Endothelial cell of hepatic sinusoid (primary cell): ENCODE results near the gene ARHGAP4.

Experiments used
- in situ Hi-C: cut with HindIII; loops from 2 replicates; pipeline ENCODE4 v1.10.0; 2017; ENCODE audit warnings: low sequenced_read_pairs

The ARHGAP4 gene

GRCh38 chrX:153884136-153884535 is 41.9 kb downstream of the ARHGAP4 start:
- in situ Hi-C loops, result no loop called here

DNA sequence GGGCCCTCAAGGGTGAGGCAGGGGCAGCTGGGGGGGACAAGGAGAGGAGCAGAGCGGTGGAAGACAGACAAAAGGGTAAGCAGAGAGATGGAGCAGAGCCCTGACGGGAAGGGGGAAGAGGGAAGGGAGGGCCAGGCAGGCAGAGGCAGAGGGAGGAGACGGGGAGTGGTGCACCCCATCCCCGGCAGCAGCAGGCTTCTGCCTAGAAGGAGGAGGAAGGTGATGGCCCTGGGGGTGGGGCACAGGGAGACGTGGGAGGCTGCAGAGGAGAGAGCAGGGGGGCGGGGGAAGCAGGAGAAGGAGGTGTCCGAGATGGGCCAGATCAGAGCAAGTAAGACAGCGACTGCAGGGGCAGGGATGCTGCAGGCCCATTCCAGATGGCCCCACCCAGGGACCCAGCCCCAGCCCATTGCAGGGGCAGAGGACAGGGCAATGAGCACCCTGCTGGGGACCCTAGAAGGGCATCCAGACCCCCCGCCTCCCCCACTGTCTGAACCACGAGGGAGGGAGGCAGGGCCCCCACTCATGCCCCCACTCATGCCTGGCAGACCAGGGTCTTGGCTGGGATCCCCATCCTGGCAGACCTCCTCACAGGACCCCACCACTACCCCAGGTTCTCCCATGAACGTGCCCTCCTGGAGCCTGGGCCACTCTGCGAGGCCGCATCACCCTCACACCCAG is 42.8 kb downstream of the ARHGAP4 start:
- in situ Hi-C loops, result no loop called here

GRCh38 chrX:153882557-153882956 is 43.5 kb downstream of the ARHGAP4 start:
- in situ Hi-C loops, result no loop called here

- in situ Hi-C loops, result no loop called here
Measured at GRCh38 chrX:153882086-153882498, 44.0 kb downstream of the ARHGAP4 start.

DNA sequence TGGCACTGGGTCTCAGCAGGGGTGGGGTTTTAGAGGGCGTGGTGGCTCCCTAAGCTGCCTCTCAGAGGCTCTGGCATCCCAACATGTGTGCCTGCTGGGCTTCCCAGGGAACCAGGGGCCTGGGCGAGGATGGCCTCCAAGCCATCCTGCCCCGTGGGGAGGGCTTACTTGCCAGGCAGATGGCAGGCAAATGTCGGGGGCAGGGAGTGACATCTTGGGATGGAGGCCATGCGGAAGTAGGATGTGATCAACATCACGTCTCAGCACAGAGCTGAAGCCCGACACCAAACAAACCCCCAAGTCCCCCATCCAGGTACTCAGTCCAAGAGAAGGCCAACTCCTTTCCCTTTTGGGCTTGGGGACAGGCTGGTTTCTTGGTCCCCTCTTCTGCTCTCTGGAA is 44.8 kb downstream of the ARHGAP4 start:
- in situ Hi-C loops, result no loop called here

DNA sequence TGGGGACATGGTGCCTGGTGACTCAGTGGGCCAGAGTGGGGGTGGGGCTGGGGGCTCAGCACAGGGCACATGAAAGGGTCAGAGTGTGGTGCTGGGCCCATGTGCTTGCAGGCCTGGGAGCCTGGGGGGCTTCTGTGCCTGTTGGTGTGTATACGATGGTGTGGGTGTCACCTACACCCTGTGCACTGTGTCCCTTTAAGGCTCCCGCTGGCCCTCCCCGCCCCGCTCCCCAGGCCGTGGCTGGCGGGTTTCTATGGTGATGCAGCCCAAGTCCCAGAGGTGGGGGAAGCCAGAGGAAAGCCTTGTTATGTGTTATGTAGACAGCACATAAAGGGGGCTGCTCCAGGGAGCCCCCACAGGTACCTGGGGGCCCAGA is 45.6 kb downstream of the ARHGAP4 start:
- in situ Hi-C loops, result no loop called here

DNA sequence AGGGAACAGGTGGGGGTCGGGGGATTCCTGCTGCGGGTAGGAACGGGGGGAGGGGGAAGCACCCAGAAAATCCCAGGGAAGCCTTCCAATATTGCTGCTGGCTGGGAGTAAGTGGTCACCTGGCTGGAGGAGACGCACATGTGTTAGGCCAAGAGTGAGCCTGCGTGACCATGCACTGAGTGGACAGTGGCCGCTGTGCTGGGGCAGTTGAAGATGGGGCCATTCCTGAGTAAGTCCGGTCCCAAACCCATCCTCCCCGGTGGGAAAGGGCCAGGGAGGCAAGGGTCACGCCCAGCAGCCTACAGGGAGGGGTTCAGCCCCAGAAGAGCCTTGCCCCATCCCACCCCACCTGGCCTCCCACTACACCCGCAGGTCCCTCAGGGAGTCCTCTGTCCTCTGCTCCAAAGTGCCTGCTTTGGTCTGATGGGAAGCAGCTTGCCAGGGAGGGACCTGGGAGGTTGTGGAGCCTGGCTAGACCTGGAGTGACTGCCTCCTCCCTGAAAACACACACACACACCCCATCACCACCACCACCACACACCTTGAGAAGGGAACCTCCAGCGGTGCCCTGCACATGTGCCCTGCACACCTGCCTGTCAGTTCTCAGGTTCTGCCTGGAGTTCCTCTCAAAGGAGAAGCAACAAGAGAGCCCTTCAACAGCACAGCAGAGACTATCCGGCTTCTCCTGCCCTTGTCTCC is 46.2 kb downstream of the ARHGAP4 start:
- in situ Hi-C loops, result no loop called here

- in situ Hi-C loops, result no loop called here
Measured at GRCh38 chrX:153878969-153879653, 47.0 kb downstream of the ARHGAP4 start.

DNA sequence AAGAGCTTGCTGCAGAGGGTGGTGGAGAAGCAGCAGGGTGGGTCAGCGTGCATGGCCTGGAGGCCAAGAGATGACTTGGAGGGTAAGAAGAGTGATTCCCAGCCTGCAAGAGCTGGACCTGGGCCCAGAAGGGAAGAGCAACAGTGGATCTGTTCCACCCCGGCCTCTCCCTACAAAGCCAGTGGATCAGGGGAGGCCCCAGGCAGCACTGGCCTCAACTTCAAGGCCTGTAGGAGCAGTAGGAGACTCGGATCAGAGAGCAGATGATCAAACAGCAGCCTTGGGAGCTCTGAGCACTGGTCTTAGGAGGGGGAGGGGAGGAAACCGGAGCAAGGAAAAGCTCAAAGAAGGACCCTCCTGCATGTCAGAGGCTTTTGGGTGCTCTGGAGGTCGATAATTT is 47.7 kb downstream of the ARHGAP4 start:
- in situ Hi-C loops, result no loop called here

DNA sequence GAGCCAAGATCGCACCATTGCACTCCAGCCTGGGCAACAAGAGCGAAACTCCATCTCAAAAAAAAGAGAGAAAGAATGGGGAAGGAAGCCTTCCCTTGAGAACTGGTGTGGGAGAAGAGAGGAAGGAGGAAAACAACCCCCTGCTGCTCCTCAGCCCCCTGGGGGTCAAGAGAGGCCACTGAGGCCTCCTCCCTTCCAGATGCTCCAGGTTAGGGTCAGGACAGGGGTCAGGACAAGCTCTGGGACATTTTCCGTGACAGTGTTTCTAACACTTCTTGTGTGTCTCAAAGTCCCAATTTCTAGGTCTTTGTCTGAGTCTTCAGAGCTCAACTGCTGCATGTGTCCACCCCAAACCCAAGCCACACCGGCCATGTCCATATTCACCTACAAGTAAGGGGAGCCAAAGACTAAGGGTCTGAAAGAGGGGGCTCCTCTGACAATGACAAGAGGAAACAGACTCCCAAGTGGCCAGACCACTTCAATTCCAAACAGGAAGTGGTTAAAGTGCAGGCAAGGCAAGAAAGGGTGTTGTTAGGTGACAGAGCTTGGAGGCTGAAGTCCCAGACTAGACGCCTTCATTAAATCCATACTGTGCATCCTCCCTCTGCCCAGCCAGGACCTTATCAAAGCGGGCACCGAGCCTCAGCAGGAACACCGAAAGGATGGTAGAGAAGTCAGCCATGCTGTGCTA is 48.3 kb downstream of the ARHGAP4 start:
- in situ Hi-C loops, result no loop called here

- in situ Hi-C loops, result no loop called here
Measured at GRCh38 chrX:153876112-153876491, 50.0 kb downstream of the ARHGAP4 start.

- in situ Hi-C loops, result no loop called here
Measured at GRCh38 chrX:153875391-153876111, 50.5 kb downstream of the ARHGAP4 start.

DNA sequence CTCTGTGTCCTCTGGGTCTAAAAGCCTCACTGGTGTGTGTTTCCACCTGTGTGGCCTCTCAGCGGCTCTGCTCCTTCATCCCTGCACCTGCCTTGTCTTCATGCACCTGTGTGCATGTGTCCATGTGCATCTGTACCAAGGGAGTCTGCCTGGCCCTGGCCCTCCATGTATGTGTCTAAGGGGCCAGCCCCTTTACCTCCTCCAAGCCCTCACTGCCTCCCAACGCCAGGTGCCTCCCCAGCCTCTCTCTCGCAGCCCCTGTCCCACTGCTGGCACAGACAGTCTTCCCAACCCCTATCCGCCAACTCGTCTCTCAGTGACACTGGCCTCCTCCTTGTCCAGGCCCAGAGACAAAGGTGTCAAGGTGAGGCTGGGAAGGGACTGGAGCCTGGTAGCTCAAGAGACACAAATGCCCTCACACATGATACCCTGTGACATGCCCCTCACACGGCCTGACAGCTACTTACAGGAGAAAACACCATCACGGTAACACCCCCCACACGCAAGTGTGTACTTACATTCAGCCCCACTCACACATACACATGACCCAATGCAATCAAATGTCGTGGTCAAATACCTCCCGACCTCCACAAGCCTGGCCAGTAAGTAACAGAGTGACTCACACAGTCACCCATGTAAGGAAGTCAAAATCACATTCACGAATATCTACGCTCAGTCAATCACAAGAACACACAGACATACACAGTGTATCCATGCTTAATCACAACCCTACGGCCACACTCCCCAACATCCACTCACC is 51.5 kb downstream of the ARHGAP4 start:
- in situ Hi-C loops, result no loop called here

DNA sequence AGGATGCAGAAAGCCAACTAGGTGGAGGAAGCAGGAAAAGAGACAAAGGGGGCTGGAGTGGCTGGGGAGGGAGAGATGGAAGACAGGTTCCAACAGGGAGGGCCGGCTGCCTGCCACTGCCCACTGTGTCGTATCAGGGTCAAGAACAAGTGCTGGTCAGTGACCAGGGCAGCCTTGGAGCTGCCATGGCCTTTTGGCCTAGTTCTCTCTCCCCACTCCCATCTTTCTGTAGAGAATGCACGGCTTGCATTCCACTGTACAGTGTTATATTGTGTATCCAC is 52.0 kb downstream of the ARHGAP4 start:
- in situ Hi-C loops, result no loop called here

DNA sequence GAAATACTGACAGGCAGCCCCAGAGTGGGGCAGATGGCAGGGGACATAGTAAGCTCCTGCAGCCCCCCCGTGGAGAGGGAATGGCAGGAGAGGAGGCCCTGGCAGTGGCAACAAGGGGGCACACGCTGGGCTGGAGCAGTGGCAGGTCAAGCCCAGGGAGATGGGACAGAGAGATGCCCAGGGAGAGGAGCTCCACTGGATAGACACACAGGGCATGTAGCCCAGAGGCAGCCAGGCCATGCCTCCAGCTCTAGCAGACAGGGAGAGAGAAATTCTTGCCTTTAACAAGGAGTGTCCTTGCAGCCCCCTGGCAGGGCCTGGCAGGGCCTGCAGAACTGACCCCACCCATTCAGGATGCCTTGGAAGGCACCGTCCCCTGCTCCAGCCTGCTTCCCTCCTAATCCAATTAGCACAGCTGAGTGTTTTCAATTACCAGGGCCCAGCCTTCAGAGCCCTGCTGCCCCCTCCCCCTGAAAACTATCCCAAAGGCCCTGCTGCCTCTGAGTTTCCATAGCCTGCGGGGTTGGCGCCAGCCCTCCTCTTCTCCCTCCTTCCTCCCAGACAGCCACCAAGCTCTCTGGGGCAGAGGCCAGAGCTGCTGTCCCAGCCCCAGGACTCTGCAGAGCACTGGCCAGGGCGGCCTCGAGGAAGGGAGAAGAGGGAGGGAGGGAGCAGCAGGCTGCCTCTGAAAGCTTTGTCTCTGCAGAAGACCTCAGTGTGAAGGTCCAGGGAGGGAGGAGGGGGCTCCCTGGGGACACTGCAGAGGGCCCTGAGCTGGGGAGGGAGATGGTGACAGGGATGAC is 52.6 kb downstream of the ARHGAP4 start:
- in situ Hi-C loops, result no loop called here

- in situ Hi-C loops, result no loop called here
Measured at GRCh38 chrX:153871946-153872878, 53.9 kb downstream of the ARHGAP4 start.

DNA sequence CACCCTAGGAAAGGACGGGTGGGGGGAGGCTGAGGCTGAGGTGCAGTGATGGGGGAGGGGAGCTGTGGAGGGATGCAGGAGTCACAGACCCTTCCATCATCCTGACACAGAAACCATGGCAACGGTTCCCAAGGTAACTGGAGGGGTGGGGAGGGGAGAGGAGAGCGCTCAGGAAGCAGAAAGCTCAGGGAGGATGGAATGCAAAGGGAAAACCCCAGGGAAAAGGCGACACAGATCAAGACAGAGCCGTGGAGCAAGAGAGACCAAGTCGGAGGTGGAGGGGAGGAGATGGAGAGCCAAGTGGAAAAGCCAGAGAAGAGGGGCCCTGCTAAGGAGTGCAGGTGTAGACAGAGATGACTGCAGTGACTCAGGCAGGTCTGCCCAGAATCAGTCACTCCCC is 54.6 kb downstream of the ARHGAP4 start:
- in situ Hi-C loops, result no loop called here

GRCh38 chrX:153870791-153871360 is 55.2 kb downstream of the ARHGAP4 start:
- in situ Hi-C loops, result no loop called here
